ENCODE results near the gene LRIG1.

DNA sequence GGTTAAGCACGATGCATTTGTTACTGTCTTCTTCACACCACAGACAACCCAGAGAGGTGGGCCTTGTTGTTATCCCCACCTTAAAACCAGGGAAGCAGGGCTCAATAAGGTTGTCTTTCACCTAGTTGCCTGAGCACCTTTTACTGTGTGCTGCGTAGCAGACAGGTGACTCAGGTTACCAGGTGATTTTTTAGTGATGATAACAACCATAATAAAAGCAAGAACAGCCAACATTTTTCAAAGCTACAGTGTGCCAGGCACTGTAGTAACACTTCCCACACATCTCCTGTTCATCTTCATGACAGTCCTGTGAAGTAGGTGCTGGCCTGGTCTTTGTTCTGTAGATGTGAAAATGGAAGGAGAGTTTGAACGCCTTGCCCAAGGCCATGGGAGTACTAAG, 147.8 kb downstream of the LRIG1 start:
- no peak for TF ChIP-seq CTCF (conservative IDR thresholded peaks at IDR 0.05; ENCODE audit: low read depth, low read length)
- TF ChIP-seq EZH2 (IDR thresholded peaks at IDR 0.05; ENCODE audit: borderline replicate concordance, low read depth, low read length, poor library complexity, severe bottlenecking), result no peak

All from A673 (cell line).